PFSK-1 (cell line): Measurements from ENCODE around the gene ECT2L.

Source experiments
- REST ChIP-seq, 2 experiments: IDR thresholded peaks; 2 replicates each; pipeline versions ENCODE4 v1.6.1 to v1.8.0; 2011 to 2012; ENCODE audit warnings: low read depth in 2 of 2, low read length in 2 of 2, control low read depth in 1 of 2, inconsistent platforms in 1 of 2, mild to moderate bottlenecking in 1 of 2, moderate library complexity in 1 of 2; ENCODE audit not compliant: insufficient read depth in 1 of 2
- SIN3A ChIP-seq: IDR thresholded peaks from 2 replicates; pipeline ENCODE4 v1.6.1; 2012; ENCODE audit warnings: mild to moderate bottlenecking, low read length, moderate library complexity, borderline replicate concordance; ENCODE audit not compliant: insufficient read depth

DNA sequence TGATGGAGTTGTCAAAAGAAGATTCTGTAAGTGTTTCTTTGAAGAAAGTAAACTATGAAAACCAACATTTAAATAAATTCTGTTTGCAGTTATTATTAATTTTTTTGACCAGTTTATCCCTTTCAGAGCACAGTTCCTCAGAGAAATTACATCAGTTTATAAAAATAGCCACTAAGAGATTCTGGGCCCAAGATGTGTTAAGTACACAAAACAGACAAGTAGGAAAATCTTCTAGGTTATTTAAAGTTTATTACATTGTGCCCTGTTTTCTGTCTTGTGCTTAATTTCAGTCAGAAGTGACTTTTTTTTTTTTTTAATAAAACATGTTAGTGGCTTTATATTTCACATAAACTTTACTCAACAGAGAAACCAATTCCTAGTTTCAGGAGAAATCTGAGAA, 72.3 kb downstream of the ECT2L start:
- TF ChIP-seq SIN3A (no peak), REST (IDR thresholded peaks at IDR 0.05; ENCODE audit: insufficient read depth in 1 of 2, low read depth in 2 of 2, low read length in 2 of 2) (no peak)
